Keratinocyte (primary cell): ENCODE results near the gene NDUFA12. TPM values are rescaled to one million over a fixed set of nuclear protein-coding genes. Genes with fewer than 3 reads are reported as not detected.

Source experiments
- DNase-seq: peaks from one replicate; pipeline ENCODE4 v3.0.0-alpha.2; 2011; ENCODE audit warnings: low read depth, missing footprints, low spot score
- FAIRE-seq: peaks from 2 replicates; lab custom pipeline; 2011; peaks lifted over from hg19 to GRCh38; lab: Jason Lieb, UNC
- H2AFZ ChIP-seq: 2 replicates; pipeline ENCODE4 v1.6.0; 2012; ENCODE audit warnings: low read length, control low read depth, inconsistent platforms; ENCODE audit not compliant: control insufficient read depth
- H3K27ac ChIP-seq: 2 replicates; pipeline ENCODE4 v1.5.1; 2011; ENCODE audit warnings: low read length; ENCODE audit not compliant: control insufficient read depth, insufficient read depth
- H3K27me3 ChIP-seq: 3 replicates; pipeline ENCODE4 v1.6.0; 2011; ENCODE audit warnings: low read length; ENCODE audit not compliant: control insufficient read depth, insufficient read depth; ENCODE audit errors: extremely low read depth
- H3K36me3 ChIP-seq, 2 experiments: 2 replicates in 1 of 2; 3 replicates in 1 of 2; pipeline ENCODE4 v1.5.1; 2011; ENCODE audit warnings: low read length in 2 of 2, mild to moderate bottlenecking in 1 of 2; ENCODE audit not compliant: control insufficient read depth in 2 of 2, insufficient read depth in 2 of 2; ENCODE audit errors: extremely low read depth in 1 of 2
- H3K4me1 ChIP-seq: 3 replicates; pipeline ENCODE4 v1.5.1; 2011; ENCODE audit warnings: low read length; ENCODE audit not compliant: control insufficient read depth, insufficient read depth; ENCODE audit errors: extremely low read depth
- H3K4me2 ChIP-seq: 3 replicates; pipeline ENCODE4 v1.6.0; 2011; ENCODE audit warnings: low read depth, low read length; ENCODE audit not compliant: control insufficient read depth, insufficient read depth; ENCODE audit errors: extremely low read depth
- H3K4me3 ChIP-seq, 3 experiments: fragments of 200-600 bp in 1 of 3; sonication (generic) in 1 of 3; 2 replicates in 2 of 3; 3 replicates in 1 of 3; pipeline ENCODE4 v1.5.1; 2011 to 2016; ENCODE audit warnings: low read length in 3 of 3, mild to moderate bottlenecking in 3 of 3, control low read depth in 2 of 3, inconsistent platforms in 1 of 3, low read depth in 1 of 3, mixed read lengths in 1 of 3, mixed run types in 1 of 3, moderate library complexity in 1 of 3; ENCODE audit not compliant: control insufficient read depth in 2 of 3, insufficient read depth in 2 of 3; ENCODE audit errors: extremely low read depth in 1 of 3
- H3K79me2 ChIP-seq: 2 replicates; pipeline ENCODE4 v1.6.0; 2012; ENCODE audit warnings: low read length; ENCODE audit not compliant: control insufficient read depth, insufficient read depth
- H3K9ac ChIP-seq: 3 replicates; pipeline ENCODE4 v1.6.0; 2011; ENCODE audit warnings: low read length; ENCODE audit not compliant: control insufficient read depth, insufficient read depth; ENCODE audit errors: extremely low read depth
- H3K9me1 ChIP-seq: 3 replicates; pipeline ENCODE4 v1.6.0; 2011; ENCODE audit warnings: low read length; ENCODE audit not compliant: control insufficient read depth, insufficient read depth; ENCODE audit errors: extremely low read depth
- H3K9me3 ChIP-seq: 2 replicates; pipeline ENCODE4 v1.5.1; 2012; ENCODE audit warnings: low read depth, low read length; ENCODE audit not compliant: control insufficient read depth
- H4K20me1 ChIP-seq: 3 replicates; pipeline ENCODE4 v1.6.0; 2011; ENCODE audit warnings: low read length; ENCODE audit not compliant: control insufficient read depth, insufficient read depth; ENCODE audit errors: extremely low read depth
- CTCF ChIP-seq, 3 experiments: IDR thresholded peaks in 1 of 3; conservative IDR thresholded peaks in 1 of 3; optimal IDR thresholded peaks in 1 of 3; 2 replicates in 2 of 3; 3 replicates in 1 of 3; pipeline versions ENCODE3 to v1.5.1; 2011; ENCODE audit warnings: low read length in 3 of 3, mild to moderate bottlenecking in 3 of 3, moderate library complexity in 2 of 3, control low read depth in 1 of 3, inconsistent platforms in 1 of 3; ENCODE audit not compliant: insufficient read depth in 2 of 3; ENCODE audit errors: extremely low read depth in 1 of 3
- EZH2 ChIP-seq: IDR thresholded peaks from one replicate; pipeline ENCODE4 v1.6.1; 2012; ENCODE audit warnings: inconsistent platforms, mild to moderate bottlenecking, low read length, moderate library complexity
- dilution Hi-C: fragments of 300-500 bp; cut with MboI; formaldehyde crosslinking; loops from one replicate; pipeline ENCODE4 v1.7.0; 2020; ENCODE audit warnings: low sequenced_read_pairs; ENCODE audit not compliant: extremely low pct_ligation_motif_present
- polyA plus RNA-seq, 5 experiments: library from polyadenylated mRNA; depleted of rRNA in 3 of 5; stranded (reverse) in 3 of 5; stranded (forward) in 1 of 5; unstranded in 1 of 5; fragments of >200 nt; gene quantifications; 1 replicate in 1 of 5; 2 replicates in 3 of 5; 3 replicates in 1 of 5; pipeline versions ENCODE4 v1.2.1 to v1.2.3, GENCODE V29; 2011 to 2012; ENCODE audit warnings: missing spikeins in 2 of 5, low read depth in 1 of 5, low replicate concordance in 1 of 5

Gene NDUFA12
- polyA plus RNA-seq, 1 donor (not counting 4 experiments of a cell fraction or from before 2014, with no cell fraction given), result 215 TPM

- no peak for TF ChIP-seq EZH2
- no peak for TF ChIP-seq CTCF (optimal IDR thresholded peaks at IDR 0.05 in 1 of 3, IDR thresholded peaks at IDR 0.05 in 1 of 3, conservative IDR thresholded peaks at IDR 0.05 in 1 of 3; ENCODE audit: extremely low read depth in 1 of 3, insufficient read depth in 2 of 3, low read length in 3 of 3)
- Histone ChIP-seq H3K9ac (no peak overlapping the region), H3K4me3 (no peak overlapping the region), H3K4me2 (no peak overlapping the region), H4K20me1 (no peaks in the 10 kb centered on the region), H3K9me1 (no peaks in the 10 kb centered on the region), H2AFZ (no peak overlapping the region), H3K27ac (no peak overlapping the region), H3K9me3 (no peaks in the 10 kb centered on the region), H3K27me3 (no peaks in the 10 kb centered on the region), H3K79me2 (no peaks in the 10 kb centered on the region), H3K36me3 (peaks cover 1 to 3% of the 10 kb centered on the region in 2 experiments), H3K4me1 (peaks cover 26% of the 10 kb centered on the region)
- FAIRE-seq (no peak), DNase-seq (no peak)
- dilution Hi-C loops, result no loop called here
Observed at GRCh38 chr12:94980577-94980976, 22.9 kb downstream of the NDUFA12 start.

GRCh38 chr12:94979941-94980340 lies 23.6 kb downstream of the NDUFA12 start:
- Histone ChIP-seq H3K9me3 (no peaks in the 10 kb centered on the region), H3K27ac (no peak overlapping the region), H2AFZ (no peak overlapping the region), H3K9me1 (no peaks in the 10 kb centered on the region), H4K20me1 (no peaks in the 10 kb centered on the region), H3K9ac (no peak overlapping the region), H3K4me2 (no peak overlapping the region), H3K27me3 (no peaks in the 10 kb centered on the region), H3K36me3 (peaks cover 1 to 3% of the 10 kb centered on the region in 2 experiments), H3K79me2 (no peaks in the 10 kb centered on the region), H3K4me1 (peaks cover 26% of the 10 kb centered on the region), H3K4me3 (no peak overlapping the region)
- dilution Hi-C loops, result no loop called here
- TF ChIP-seq CTCF (optimal IDR thresholded peaks at IDR 0.05 in 1 of 3, IDR thresholded peaks at IDR 0.05 in 1 of 3, conservative IDR thresholded peaks at IDR 0.05 in 1 of 3; ENCODE audit: extremely low read depth in 1 of 3, insufficient read depth in 2 of 3, low read length in 3 of 3) (no peak), EZH2 (no peak)
- no peak for DNase-seq
- peak; percentile 34 for FAIRE-seq
